ENCODE measurements around the gene S100PBP.

DNA sequence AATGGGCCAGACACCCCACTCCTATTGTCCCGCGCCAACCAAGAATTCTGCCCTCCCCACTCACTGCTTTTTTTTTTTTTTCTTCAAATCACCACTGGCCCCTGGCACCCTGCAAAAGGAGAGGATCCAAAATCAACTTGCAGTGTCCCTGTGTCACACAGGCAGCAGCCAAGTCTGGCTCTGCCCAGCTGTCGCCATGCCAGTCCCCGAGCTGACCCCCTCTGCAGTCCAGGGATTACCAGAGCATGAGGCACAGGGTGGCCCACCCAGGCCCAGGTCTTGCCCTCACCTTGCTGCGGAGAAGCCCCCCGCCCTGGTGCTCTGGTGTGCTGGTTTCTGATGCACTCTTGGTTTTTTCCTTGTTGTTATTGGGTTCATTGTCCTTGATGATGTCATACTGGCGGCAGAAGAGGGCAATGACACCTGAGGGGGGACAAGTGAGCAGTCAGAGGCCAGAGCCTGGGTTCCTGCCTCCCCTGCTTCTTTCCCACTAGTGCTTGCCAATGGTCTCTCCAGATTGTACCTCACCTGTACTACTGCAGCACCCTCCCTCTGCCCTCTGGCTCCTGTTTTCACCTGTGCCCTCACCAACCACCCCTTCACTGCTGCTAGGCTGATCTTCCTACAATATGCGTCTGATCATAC lies 47.0 kb downstream of the S100PBP start:
- no peak for TF ChIP-seq REST (IDR thresholded peaks at IDR 0.05; ENCODE audit: low read depth)
- TF ChIP-seq CREB1 (IDR thresholded peaks at IDR 0.05; ENCODE audit: low read depth) = no peak
- no peak for TF ChIP-seq TCF12 (IDR thresholded peaks at IDR 0.05; ENCODE audit: low read depth)
- no peak for TF ChIP-seq EGR1 (IDR thresholded peaks at IDR 0.05)
- TF ChIP-seq NFIC (IDR thresholded peaks at IDR 0.05) = no peak
- TF ChIP-seq RAD21 (IDR thresholded peaks at IDR 0.05; ENCODE audit: low read depth) = no peak
- TF ChIP-seq, protein P1, sequence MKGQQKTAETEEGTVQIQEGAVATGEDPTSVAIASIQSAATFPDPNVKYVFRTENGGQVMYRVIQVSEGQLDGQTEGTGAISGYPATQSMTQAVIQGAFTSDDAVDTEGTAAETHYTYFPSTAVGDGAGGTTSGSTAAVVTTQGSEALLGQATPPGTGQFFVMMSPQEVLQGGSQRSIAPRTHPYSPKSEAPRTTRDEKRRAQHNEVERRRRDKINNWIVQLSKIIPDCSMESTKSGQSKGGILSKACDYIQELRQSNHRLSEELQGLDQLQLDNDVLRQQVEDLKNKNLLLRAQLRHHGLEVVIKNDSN (IDR thresholded peaks at IDR 0.05) = no peak
- TF ChIP-seq EP300 (IDR thresholded peaks at IDR 0.05; ENCODE audit: borderline replicate concordance) = no peak
- no peak for TF ChIP-seq YY1 (IDR thresholded peaks at IDR 0.05; ENCODE audit: low read depth)
- no peak for TF ChIP-seq TAF1 (IDR thresholded peaks at IDR 0.05; ENCODE audit: low read depth)
- TF ChIP-seq ZBTB7A (IDR thresholded peaks at IDR 0.05; ENCODE audit: low read depth) = no peak
- TF ChIP-seq, protein P2, sequence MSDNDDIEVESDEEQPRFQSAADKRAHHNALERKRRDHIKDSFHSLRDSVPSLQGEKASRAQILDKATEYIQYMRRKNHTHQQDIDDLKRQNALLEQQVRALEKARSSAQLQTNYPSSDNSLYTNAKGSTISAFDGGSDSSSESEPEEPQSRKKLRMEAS (IDR thresholded peaks at IDR 0.05) = no peak

All from Ishikawa (cell line).